Umbilical cord (tissue), 2 donors: ENCODE measurements around the gene TMCO4. TPM values are rescaled to one million over a fixed set of nuclear protein-coding genes. Genes with fewer than 3 reads are reported as not detected.

Source experiments
- DNase-seq: peaks from one replicate; pipeline ENCODE4 v3.0.0-alpha.2; 2015; ENCODE audit warnings: low spot score
- total RNA-seq: library from RNA; depleted of rRNA; stranded (reverse); fragments of >200 nt; gene quantifications from one replicate; pipeline ENCODE4 v1.2.3, GENCODE V29; 2014; ENCODE audit warnings: low replicate concordance; ENCODE audit not compliant: insufficient read depth

Gene TMCO4
- total RNA-seq, 1 donor from 2014 or later, result 4.1 TPM

- DNase-seq, result no peak
Observed at GRCh38 chr1:19717467-19717866, 82.2 kb downstream of the TMCO4 start.

GRCh38 chr1:19715334-19716203, 84.1 kb downstream of the TMCO4 start:
- peak; percentile 89 for DNase-seq

DNA sequence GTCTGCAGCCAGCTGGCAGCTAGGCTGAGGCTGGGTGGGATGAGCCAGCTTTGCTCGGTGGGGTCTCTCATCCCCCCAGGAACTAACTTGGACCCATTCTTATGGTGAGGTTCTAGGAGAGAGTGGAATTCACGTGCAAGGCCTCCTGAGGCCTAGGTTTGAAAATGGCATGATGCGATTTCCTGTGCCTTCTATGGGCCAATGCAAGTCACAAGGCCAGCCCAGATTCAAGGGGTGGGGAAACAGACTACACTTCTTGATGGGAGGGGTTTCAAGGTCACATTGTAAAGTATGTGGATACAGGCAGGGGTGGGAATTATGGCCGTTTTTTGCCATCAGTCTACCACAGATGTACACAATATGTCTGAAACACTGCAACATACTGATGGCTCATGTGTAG, 86.8 kb downstream of the TMCO4 start:
- no peak for DNase-seq

GRCh38 chr1:19710825-19711611, 88.7 kb downstream of the TMCO4 start:
- DNase-seq, result peak; percentile 12

DNA sequence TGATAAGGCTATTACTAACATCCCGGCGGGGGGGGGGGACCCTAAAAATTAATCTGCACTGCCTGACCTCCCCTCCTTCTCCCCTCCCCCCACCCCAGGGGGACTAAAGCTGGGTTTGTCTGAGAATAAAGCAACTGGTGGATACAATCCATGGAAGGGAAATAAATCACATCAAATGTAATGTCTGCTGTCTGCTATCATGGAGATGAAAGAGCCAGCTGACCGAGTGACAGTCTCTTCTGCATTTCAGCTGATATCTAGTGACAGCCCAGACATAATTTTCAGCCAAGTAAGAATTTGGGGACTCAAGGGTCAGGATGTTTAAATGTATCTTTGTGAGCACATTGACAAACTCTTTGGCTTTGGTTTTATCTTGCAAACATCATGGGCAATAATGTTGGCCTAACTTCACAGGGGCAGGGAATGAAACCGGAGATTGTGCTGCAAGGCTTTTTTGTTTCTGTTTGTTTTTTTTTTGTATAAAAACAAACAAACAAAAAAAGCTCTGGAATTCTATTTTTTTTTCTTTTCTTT, 90.4 kb downstream of the TMCO4 start:
- DNase-seq, result no peak

DNA sequence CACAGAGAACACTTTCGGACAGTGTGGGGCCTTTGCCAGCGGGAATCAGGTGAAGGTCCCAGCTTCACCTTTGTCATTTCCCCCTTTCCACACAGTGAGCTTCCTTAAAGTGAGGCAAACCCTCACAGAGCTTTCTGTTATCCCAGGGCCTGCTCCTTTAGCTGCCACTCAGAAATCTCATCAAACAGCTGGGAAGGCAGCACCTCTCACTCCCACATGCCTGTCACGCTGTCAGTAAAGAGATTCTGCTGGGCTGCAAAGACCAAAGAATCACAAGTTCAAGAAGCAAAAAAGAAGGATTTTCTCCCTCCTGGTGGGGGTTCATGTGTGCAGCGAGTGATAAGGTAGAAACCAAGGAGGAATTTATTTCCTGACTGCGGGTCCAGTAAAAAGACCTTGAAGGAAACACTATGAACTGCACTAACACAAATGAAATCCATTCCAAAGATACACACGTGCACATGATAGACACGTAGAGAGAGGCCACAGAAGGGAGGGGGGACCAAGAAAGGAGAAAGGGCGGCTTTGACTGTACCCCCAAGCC, 91.1 kb downstream of the TMCO4 start:
- peak; percentile 40 for DNase-seq

- no peak for DNase-seq
Observed at GRCh38 chr1:19706136-19706535, 93.6 kb downstream of the TMCO4 start.

DNA sequence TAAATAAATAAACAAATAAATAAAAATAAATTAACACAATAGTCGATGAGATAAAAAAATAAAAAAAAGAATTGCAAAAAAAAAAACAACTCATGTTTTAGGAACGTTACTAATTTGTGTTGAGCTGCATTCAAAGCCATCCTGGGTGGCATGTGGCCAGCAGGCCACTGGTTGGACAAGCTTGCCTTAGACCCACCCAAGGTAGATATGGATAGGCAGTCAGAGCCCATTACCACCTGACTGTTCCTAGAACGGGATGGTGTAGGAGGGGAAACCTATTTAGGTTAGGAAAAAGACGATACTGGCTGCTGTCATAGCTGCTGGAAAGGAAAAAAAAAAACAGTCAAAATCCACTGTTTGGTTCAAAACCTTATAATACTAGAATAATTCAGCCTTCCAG, 94.3 kb downstream of the TMCO4 start:
- no peak for DNase-seq

DNA sequence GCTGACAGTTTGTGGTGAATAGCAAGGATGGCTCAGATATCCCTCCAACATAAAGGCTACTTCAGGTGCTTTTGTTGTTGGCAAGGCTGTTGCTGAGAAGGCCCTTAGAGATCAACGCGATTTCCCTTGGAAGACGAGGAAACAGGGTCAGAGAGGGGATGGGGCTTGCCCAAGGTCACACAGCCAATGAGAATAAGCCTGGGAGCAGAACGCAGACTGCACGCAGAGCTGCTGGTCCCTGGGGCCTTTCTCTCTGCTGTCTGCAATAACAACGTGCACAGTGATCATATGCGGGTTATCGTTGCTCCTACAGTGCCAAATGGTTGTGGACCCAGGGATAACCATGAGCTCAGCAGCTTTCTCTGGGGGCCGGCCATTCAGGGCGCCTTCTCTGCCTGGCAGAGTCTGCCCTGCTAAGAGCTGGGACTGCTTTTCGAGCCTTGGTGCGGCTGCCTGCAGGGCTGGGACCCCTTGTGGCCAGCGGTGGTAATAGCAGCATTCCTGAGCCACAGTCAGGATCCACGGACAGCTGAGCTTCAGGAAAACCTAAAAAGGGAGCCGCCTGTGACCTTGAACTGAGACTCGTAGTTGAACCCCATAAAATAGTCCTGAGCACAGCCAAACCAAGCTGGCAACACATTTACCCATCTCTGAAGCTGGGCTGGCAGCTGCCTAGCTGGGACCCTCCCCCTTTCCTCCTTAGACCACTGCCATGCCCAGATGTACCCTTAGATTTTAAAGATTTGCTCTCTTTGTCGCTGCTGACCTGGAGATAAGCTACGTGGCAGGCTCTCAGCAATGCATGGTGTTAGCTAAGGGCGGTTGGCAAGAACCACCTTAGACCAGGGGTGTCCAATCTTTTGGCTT, 95.2 kb downstream of the TMCO4 start:
- DNase-seq, result peak; percentile 76

- DNase-seq, result no peak
Observed at GRCh38 chr1:19703280-19703679, 96.4 kb downstream of the TMCO4 start.

DNA sequence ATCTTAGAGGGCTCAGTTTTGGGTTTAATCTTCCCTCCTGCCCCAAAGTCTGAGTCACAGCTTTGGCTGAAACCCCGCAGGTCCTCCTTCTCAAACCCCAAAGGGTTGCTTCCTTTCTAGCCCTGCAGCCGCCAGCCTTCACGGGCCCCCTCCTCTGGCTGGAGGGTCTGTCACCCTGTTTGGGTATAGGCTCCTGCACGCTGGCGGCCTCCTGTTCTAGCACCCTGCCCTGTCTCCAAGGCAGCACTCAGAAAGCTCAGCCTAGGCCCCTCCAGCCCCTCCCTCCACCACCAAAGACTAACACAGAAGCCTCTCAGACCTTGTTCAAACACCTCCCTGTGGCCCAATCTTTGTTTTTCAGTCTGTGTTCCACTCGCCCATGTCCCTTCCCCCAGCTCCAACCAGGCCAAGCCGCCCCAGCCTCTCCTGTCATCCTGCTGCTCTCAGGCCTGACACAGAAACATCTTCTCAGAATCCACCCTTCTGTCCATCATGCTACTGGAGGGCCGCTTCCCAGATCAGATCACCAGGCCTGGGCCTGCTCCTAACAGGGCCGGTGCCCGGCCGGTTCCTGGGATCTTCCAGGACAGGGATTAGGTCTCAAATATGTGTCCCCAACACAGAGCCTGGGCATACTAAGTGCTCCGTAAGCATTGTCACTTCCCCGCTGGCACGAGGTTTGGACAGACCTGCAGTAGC, 99.5 kb downstream of the TMCO4 start:
- DNase-seq, result no peak

DNA sequence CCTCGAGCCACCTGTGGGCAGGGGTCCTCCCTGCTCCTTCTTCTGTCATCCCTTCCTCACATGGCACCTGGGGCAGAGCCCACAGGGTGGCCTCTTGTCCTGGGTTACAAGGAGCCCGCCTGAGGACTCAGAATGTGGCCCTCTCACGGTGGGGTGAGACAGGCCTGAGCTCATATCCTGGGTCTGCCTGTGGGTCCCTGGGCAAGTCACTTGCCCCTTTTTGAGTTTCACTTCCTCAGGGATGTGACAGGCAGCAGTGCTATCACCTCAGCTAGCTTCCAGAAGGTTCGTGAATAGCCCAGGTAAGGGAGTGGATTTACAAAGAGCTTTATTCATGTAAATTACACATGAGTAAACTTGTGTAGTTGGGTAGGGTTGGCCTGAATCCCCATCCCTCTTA, 101.5 kb downstream of the TMCO4 start:
- DNase-seq, result no peak

DNA sequence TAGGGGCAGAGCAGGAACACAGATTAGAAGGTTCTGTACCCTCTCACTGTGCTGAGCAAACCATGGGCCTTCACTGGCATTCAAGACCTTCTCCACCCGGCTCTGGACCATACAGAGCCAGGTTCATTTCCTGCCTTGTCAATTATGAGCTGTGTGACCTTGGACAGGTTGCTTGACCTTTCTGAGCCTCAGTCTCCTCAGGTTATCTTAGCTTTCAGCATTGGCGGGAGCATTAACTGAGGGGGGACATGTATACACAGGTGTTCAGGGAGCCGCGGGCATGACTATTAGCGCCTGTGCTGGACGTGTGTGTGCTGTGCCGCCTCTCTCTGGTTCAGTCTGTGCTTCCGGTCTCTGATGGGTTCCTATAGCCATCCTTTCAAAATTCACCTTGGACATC, 102.9 kb downstream of the TMCO4 start:
- DNase-seq, result no peak

GRCh38 chr1:19695772-19696171, 103.9 kb downstream of the TMCO4 start:
- no peak for DNase-seq

- no peak for DNase-seq
Observed at GRCh38 chr1:19694298-19694697, 105.4 kb downstream of the TMCO4 start.

- no peak for DNase-seq
Observed at GRCh38 chr1:19690342-19690741, 109.4 kb downstream of the TMCO4 start.

DNA sequence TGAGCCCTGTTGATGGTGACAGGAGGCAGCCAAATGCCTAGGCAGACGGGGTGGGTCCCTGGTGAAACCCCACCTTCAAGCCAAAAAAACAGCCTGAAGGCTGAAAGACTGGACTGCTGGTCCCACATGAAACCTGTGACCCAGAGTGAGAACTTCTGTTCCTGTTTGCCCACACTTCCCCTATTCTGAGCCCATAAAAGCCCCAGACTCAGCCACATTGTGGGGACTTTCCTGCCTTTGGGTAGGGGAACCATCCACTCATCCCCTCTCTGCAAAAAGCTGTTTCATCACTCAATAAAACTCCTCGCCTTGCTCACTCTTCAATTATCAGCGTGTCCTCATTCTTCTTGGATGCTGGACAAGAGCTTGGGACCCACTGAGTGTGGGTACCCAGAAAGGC, 109.9 kb downstream of the TMCO4 start:
- DNase-seq, result no peak

DNA sequence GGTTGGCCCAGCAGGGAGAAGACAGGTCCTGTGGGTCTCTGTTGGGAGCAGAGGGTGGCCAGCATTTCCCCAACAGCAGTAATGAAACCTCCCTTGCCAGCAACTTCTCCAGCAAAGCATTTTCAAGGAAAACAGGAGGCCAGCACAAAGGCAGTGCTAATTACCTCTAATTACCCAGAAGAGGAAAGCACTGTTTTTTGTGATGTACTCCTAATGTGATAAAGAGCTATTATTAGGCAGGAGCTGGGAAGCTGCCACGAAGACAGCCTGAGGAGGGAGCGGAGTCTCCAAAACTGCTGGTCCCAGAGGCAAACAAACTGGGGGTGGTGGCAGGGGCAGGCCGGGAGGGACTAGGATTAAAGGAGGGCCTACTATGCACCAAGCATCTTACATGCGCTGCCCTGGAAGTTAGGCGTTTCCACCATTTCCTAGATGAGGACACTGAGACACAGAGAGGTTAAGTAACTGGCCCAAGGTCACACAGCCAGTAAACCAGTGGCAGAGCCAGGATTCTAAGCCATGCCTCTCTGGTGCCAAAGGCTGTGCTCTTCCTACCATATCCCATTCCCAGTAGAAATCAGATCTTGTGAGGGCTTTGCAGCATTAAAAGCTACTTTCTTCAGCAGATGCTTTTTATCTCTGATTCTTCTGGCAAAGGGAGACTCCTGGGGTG, 110.5 kb downstream of the TMCO4 start:
- no peak for DNase-seq

DNA sequence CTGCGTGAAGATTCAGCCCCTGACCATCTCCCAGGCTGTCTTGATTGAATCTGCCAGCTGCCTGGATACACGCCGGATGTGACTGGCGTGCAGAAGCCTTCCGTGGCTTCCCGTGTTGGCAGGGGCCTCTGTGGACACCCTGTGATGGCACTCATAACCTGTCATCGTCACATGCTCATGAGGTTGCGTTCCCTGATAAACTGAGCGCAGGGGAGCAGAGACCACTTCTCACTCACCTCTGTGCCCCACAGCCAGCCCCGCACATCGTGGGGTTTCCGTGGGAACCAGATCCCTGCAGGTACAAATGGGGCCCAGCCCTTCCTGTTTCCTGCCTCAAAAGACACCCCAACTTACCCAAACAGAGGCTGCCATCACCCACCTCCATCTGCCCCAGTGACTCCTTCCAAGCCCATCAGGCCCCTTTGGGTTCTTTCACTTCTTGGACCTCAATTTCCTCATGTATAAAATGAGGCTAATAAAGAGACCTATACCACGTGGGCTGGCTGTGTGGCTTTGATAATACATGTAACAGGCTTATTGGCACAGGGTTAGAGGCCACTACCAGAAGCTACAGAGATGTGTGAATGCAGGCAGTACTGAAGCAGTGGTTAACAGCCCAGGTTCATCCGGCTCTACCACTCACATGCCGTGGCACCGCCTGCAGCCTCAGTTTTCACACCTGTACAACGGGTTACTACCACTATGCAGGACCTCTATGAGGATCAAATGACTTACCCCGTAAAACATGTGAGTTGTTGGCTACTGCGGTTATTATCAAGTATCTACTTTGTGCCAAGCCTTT, 111.5 kb downstream of the TMCO4 start:
- no peak for DNase-seq
